HG02981 (cell line): ENCODE measurements around the gene SERPINH1.

ENCODE experiments used
- ATAC-seq: cut with Tn5 transposase; IDR thresholded peaks from one replicate; pipeline ENCODE4 v1.9.1; 2021; ENCODE audit warnings: mild to moderate bottlenecking, moderate library complexity; ENCODE audit not compliant: unreplicated experiment

SERPINH1 gene

DNA sequence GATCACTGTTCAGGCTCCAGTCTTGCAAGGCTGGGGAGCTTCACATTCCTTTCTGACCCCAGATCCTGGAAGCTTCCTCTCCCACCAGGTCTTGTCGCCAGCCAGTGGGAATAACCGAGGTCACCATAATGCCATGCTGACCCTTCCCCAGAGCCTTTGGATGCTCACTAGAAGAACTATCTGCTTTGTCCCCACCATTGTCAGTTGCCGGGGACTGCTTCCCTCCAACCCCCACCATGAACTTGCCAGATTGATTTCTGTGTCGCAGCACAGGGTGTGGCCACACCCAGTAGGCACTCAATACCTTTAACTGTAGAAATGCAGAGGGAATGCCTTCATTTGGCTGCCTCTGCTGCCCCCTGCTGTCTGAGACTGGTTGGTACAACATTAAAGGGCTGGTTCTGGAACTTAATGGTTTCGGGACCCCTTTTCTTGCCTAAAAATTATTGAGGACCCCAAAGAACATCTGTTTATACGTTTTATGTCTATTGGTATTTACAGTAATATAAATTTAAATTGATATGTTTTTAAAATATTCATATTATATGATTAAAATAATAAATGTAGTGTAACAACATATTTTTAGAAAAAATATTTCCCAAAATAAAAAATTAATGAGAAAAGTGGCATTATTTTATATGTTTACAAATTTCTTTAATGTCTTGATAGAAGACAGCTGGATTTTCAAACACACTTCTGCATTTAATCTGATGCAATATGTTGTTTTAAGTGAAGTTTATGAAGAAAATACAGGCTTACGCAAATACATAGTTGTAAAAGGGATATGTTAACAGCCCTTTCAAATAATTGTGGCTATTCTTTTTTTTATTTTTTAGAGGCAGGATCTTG, 29.6 kb upstream of the SERPINH1 start:
- no peak for ATAC-seq

GRCh38 chr11:75533896-75534258, 28.2 kb upstream of the SERPINH1 start:
- no peak for ATAC-seq

DNA sequence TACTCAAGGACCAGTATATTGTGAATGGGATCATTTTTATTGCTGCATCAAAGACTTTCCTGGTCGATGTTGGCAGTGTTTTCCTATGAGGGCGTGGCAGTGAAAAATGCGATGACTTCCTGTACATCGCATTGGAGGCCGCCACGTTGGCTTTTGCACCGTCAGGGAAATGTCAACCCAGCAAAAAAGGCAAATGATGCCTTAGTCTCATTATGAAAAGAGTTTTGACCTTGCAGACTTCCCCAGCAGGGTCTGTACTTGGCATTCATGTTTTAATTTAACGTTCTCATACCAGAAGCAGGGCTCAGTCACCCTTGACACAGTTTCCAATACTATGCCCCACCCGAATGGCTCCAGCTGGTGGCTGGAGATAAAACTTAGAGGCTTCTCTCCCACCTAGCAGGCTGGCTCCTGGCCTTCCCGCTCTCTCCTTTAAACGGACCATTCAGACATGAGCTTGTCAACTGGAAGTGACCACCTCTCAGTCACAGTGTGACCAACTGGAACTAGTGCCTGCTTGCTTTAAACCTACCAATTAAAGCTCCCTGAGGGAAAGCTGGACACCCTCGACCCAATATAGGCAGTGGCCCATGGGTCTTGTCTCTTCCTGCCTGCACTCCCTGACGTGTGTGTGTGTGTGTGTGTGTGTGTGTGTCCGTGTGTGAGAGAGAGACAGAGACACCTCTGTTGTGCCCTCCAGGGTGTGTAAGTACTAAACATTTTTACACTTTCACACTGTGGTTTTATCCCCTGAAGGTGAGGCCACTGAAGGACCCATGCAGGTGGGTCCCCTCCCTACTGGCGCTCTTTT, 27.6 kb upstream of the SERPINH1 start:
- ATAC-seq, result no peak

- no peak for ATAC-seq
Observed at GRCh38 chr11:75535071-75535470, 27.0 kb upstream of the SERPINH1 start.

DNA sequence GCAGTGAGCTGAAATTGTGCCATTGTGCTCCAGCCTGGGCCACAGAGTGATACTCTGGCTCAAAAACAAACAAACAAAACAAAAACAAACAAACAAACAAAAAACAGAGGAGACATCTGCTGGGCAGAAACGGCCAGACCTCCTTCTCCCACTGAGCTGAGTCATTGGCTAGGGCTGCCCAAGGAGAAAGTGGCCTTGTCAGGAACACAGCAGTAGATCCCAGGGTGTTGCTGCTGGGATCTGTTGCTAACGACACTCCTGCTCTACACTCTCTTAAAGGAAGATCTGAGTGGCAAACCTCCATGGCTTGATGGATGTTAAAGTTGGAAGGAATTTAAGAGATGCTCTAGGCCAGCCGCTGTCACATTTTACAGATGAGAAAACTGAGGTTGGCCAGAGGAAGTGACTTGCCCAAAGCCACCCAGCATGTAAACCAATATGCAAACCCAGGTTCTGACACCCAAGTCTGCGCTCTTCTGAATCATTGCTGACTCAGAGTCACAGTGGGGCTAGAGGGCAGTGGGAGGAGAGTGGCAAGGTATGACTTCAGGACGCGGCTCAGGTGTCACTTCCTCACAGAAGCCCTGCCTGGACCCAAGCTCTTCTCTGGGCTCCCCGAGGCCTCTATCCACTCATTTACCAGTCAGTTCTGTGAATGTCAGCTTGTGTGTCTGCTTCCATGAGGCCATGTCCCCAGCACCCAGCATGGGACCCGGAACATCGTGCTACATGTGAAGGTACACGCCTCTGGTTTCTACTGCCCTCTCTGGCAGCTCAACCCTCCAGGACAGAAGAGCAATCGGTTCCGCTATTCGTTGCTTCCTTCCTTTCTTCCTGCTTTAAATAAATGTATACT, 25.0 kb upstream of the SERPINH1 start:
- peak; percentile 82 for ATAC-seq

DNA sequence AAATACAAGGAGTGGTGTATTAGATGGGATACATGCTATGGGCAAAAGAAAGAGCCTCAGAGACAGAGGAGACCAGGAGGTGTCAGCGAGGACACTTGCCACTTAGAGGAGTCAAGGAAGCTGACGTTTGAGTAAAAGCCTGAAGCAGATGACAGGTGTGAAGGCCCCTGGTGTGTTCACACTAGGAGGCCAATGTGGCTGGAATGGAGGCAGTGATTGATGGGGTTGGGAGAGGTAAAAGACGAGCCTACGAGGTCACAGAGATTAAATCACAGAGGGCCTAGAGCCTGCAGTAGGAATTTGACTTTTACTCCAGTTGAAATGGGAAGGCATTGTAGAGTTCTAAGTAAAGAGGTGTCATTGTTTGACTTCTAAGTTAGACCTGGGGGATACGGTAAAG, 24.3 kb upstream of the SERPINH1 start:
- ATAC-seq, result no peak

DNA sequence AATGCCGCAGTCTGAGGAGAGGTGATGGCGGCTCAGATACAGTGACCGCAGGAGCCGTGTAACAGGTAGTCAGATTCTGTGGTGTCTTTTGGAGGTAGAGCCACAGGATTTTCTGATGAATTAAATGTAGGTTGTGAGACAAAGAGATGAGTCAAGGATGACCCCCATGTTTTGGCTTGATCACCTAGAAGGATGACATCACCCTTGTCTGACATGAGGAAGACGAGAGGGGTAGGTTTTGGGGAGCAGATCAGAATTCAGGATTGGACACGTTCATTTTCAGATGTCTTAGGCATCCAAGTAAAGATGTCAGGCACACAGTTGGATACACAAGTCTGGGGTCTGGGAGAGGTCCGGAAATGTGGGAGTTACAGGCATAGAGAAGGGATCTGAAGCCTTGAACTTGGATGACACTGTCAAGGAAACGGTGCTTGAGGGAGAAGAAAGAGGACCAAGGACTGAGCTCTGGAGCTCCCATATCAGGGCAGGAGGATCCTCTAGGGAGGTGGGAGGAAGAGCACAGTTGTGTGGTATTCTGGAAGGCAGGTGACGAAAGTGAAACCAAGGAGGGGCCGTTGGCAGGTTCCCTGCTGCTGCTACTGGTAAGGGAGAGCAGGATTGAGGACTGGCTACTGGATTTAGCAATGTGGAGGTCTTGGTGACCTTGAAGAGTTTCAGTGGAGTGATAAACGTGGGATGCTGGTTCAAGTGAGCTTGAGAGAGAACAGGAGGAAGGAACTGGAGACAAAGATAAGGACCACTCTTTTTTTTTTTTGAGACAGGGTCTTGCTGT, 23.7 kb upstream of the SERPINH1 start:
- no peak for ATAC-seq

DNA sequence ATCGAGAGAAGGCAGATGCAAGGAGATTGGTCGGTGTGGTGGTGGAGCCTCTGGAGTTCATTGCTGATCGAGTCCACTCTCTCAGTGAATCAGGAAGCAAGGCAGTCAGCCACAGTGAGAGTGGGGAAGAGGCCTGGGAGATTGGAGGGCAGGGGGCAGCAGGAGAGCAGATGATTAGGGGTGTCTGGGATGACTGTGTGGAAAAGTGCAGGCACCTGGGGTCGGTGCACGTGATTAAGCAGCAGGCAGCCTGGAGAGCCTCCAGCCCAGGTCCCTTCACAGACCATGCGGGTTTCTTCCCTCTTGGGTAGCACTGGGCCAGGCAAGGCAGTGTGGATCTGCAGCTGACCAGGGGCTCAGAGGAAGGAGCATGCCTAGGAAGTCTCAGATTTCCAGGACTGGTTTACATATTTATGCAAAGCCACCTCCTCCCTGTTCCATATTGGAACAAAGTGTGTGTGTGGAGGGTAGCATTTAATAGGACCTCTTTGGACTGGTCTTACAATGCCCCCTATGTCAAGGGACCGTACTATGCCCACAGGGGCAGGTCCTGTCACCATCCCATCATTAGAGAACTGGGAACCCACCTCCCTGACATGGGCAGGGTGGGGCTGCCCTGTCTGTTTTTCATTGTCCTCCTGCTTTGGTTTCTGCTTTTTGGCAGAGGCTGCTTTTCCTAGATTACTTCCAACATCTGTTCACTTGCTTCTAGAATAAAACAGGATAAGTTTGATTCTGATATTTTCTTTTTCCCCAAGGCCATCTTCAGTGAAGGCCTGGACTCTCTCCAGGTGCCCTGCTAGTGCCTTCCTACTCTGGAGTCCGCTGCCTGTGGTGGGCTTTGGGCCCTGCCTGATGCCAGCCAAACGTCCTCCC, 22.4 kb upstream of the SERPINH1 start:
- no peak for ATAC-seq

- ATAC-seq, result no peak
Observed at GRCh38 chr11:75541193-75542087, 20.6 kb upstream of the SERPINH1 start.

DNA sequence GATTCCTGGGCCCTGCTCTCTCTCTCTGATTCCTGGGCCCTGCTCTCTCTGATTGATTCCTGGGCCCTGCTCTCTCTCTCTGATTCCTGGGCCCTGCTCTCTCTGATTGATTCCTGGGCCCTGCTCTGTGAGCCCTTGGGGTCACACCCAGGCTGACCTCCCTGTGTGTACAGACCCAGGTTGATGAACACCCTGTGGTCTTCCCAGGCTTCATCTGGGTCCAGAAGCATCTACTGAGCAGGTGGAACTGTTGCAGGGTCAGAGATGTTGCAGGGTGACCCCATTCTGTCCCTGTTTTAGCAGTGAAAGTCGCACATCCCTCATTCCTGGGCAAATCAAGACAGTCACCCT, 20.0 kb upstream of the SERPINH1 start:
- ATAC-seq, result no peak

GRCh38 chr11:75543806-75544205, 18.2 kb upstream of the SERPINH1 start:
- no peak for ATAC-seq

GRCh38 chr11:75547177-75547576, 14.9 kb upstream of the SERPINH1 start:
- ATAC-seq, result no peak

DNA sequence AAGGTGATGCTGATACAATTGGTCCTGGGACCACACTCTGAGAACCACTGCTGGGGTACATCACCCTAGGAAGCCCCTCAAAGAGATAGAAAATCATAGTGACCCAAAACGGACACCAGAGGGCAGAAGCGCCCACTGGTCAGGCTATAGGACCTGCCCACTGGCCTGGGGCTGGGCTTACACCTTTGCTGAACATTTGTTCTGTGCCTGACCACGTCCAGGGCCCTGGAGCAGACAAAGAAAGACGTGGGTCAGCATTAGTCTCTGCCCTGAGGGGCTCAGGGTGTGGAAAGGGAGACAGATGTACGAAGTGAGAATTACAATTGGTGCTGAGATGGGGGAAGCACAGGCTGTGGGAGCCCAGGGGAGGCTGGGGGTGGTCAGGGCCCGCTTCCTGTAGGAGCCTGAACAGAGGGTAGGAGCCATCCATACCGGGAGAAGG, 14.4 kb upstream of the SERPINH1 start:
- no peak for ATAC-seq

GRCh38 chr11:75548595-75549272, 13.3 kb upstream of the SERPINH1 start:
- ATAC-seq, result no peak

DNA sequence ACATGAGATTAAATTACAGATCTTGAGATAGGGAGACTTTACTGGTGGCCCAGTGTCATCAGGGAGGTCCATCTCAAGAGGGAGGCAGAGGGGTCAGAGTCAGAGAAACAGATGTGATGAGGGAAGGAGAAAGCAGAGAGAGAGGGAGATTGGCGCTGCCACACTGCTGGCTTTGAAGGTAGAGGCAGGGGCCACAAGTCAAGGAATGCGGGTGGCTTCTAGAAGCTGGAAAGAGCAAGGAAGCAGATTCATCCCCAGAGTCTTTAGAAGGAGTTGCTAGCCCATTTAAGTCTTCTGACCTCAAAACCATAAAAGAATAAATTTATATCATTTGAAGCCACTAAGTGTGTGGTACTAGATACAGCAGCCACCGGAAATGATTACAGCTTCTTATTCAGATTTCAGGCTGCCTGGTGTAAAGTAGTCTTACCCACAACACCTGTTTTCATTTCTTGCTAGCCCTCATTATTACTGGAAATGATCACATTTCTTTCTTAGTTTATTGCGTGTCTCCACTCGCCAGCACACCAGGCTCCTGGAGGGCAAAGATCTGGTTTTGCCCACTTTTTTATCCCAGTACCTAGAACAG, 12.6 kb upstream of the SERPINH1 start:
- no peak for ATAC-seq

GRCh38 chr11:75553182-75553581, 8.9 kb upstream of the SERPINH1 start:
- no peak for ATAC-seq

DNA sequence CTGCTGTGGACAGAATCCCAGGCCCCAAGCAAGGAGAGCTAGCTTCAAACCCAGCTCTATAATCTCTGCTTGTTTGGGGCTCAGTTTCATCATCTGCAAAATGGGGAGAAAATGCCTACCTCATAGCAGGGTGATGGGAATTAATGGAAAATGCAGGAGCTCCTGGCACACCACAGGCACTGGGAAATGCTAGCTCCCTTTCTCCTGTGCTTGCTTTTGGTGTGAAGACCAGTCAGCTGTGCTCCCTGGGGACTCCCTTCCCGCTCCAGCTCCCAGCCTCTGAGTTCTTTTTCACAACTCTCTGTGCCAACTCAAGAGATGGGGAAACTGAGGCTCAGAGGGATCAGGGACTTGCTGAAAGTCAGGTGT, 8.2 kb upstream of the SERPINH1 start:
- no peak for ATAC-seq
